Neural progenitor cell (in vitro differentiated cells): ENCODE measurements around the gene ADM. TPM values are rescaled to one million over a fixed set of nuclear protein-coding genes. Genes with fewer than 3 reads are reported as not detected.

Experiments used
- DNase-seq: peaks from one replicate; pipeline ENCODE4 v3.0.0-alpha.2; 2016; ENCODE audit warnings: low spot score
- H2AFZ ChIP-seq: fragments of 200-600 bp; sonication (generic); replicated peaks from 2 replicates; pipeline ENCODE4 v1.6.1; 2016; ENCODE audit warnings: antibody characterized with exemption
- H3F3A ChIP-seq: fragments of 200-600 bp; sonication (generic); 2 replicates; pipeline ENCODE4 v1.6.1; 2016; ENCODE audit warnings: antibody characterized with exemption, low read depth
- H3K27ac ChIP-seq: fragments of 200-600 bp; sonication (generic); 2 replicates; pipeline ENCODE4 v1.5.1; 2016; ENCODE audit warnings: mild to moderate bottlenecking
- H3K27me3 ChIP-seq: fragments of 200-600 bp; sonication (generic); 2 replicates; pipeline ENCODE4 v1.6.1; 2016; ENCODE audit warnings: mild to moderate bottlenecking, moderate library complexity
- H3K36me3 ChIP-seq: fragments of 200-600 bp; sonication (generic); 2 replicates; pipeline ENCODE4 v1.5.1; 2016
- H3K4me1 ChIP-seq: fragments of 200-600 bp; sonication (generic); 2 replicates; pipeline ENCODE4 v1.6.1; 2016; ENCODE audit warnings: mixed run types
- H3K4me2 ChIP-seq: fragments of 200-600 bp; sonication (generic); 2 replicates; pipeline ENCODE4 v1.6.1; 2016
- H3K4me3 ChIP-seq: fragments of 200-600 bp; sonication (generic); 2 replicates; pipeline ENCODE4 v1.5.1; 2016
- H3K79me2 ChIP-seq: fragments of 200-600 bp; sonication (generic); 2 replicates; pipeline ENCODE4 v1.6.1; 2016; ENCODE audit warnings: low read depth
- H3K9ac ChIP-seq: fragments of 200-600 bp; sonication (generic); 2 replicates; pipeline ENCODE4 v1.6.1; 2016
- H3K9me3 ChIP-seq: fragments of 200-600 bp; sonication (generic); 2 replicates; pipeline ENCODE4 v1.5.1; 2016; ENCODE audit warnings: low read depth
- H4K20me1 ChIP-seq: fragments of 200-600 bp; sonication (generic); 2 replicates; pipeline ENCODE4 v1.6.1; 2016; ENCODE audit warnings: low read depth
- H3K27ac Mint-ChIP-seq: 3 replicates; pipeline ENCODE4 v1.8.0; 2021; ENCODE audit warnings: mixed read lengths
- H3K27me3 Mint-ChIP-seq: 2 replicates; pipeline ENCODE4 v1.8.0; 2022; ENCODE audit warnings: low read depth, mild to moderate bottlenecking, inconsistent platforms, moderate library complexity, mixed read lengths; ENCODE audit not compliant: insufficient read depth
- H3K36me3 Mint-ChIP-seq: 3 replicates; pipeline ENCODE4 v1.8.0; 2021; ENCODE audit warnings: mixed read lengths
- H3K4me1 Mint-ChIP-seq: 3 replicates; pipeline ENCODE4 v1.8.0; 2021; ENCODE audit warnings: mixed read lengths
- H3K4me3 Mint-ChIP-seq: 3 replicates; pipeline ENCODE4 v1.8.0; 2021; ENCODE audit warnings: mild to moderate bottlenecking, moderate library complexity, mixed read lengths
- H3K9me3 Mint-ChIP-seq: 3 replicates; pipeline ENCODE4 v1.8.0; 2020; ENCODE audit warnings: mixed read lengths
- CTCF ChIP-seq: fragments of 200-600 bp; sonication (generic); IDR thresholded peaks from 2 replicates; pipeline ENCODE4 v1.5.1; 2017; ENCODE audit warnings: antibody characterized with exemption, mild to moderate bottlenecking
- EZH2 ChIP-seq: fragments of 200-600 bp; sonication (generic); IDR thresholded peaks from 2 replicates; pipeline ENCODE4 v1.6.1; 2017; ENCODE audit warnings: antibody characterized with exemption, mild to moderate bottlenecking, moderate library complexity
- EZH2phosphoT487 ChIP-seq: fragments of 200-600 bp; sonication (generic); IDR thresholded peaks from 2 replicates; pipeline ENCODE4 v1.6.1; 2017; ENCODE audit warnings: antibody characterized with exemption
- total RNA-seq: library from RNA; depleted of rRNA; stranded (reverse); fragments of >200 nt; gene quantifications from 2 replicates; pipeline ENCODE4 v1.2.3, GENCODE V29; 2015; ENCODE audit warnings: low replicate concordance

ADM gene
- total RNA-seq, 1 donor from 2014 or later, result 3.8 TPM

- DNase-seq, result no peak
- Histone ChIP-seq H4K20me1 (peaks cover under 1% of the 10 kb centered on the region), H3K36me3 (no peaks in the 10 kb centered on the region), H3K27me3 (peaks cover 49% of the 10 kb centered on the region), H2AFZ (peak overlapping the region; percentile 95), H3K4me3 (peak overlapping the region; percentile 96), H3K4me1 (peaks cover 12% of the 10 kb centered on the region), H3K79me2 (peaks cover 28% of the 10 kb centered on the region), H3K27ac (no peak overlapping the region), H3K9ac (no peak overlapping the region), H3K4me2 (peak overlapping the region; percentile 97), H3K9me3 (no peaks in the 10 kb centered on the region), H3F3A (peaks cover 19% of the 10 kb centered on the region)
- H3K4me3 Mint-ChIP-seq, result peak overlapping the region; percentile 93
- peaks cover 4% of the 10 kb centered on the region for H3K36me3 Mint-ChIP-seq
- peaks cover 23% of the 10 kb centered on the region for H3K4me1 Mint-ChIP-seq
- TF ChIP-seq EZH2 (no peak), EZH2phosphoT487 (no peak), CTCF (no peak)
- H3K9me3 Mint-ChIP-seq, result no peaks in the 10 kb centered on the region
- peaks cover 8% of the 10 kb centered on the region for H3K27me3 Mint-ChIP-seq
- H3K27ac Mint-ChIP-seq, result peak overlapping the region; percentile 34
Measured at GRCh38 chr11:10295064-10295901, 9.6 kb upstream of the ADM start.

DNA sequence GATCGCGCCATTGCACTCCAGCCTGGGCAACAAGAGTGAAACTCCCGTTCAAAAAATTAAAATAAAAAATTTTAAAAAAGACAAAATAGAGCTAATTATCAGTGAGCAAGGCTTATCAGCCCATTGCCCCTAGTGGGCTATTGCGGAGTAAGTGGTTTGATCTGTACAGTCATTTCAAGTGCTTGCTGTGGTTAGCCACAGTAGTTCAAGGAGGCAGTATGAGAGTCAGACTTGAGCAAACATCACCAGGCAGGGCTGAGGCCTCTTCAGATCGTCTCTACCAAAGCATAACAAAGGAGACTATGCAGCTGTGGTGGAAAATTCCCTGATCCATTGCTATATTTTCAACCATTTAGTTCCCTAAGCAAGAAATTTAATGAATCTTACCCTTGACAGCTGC is 6.5 kb upstream of the ADM start:
- Histone ChIP-seq H4K20me1 (peaks cover 18% of the 10 kb centered on the region), H3K79me2 (peaks cover under 1% of the 10 kb centered on the region), H3K4me1 (peaks cover 6% of the 10 kb centered on the region), H3K36me3 (no peaks in the 10 kb centered on the region), H3F3A (peaks cover 26% of the 10 kb centered on the region), H3K27ac (no peak overlapping the region), H3K4me3 (no peak overlapping the region), H3K9ac (no peak overlapping the region), H2AFZ (no peak overlapping the region), H3K4me2 (no peak overlapping the region), H3K27me3 (peaks cover 79% of the 10 kb centered on the region), H3K9me3 (no peaks in the 10 kb centered on the region)
- peaks cover 16% of the 10 kb centered on the region for H3K27me3 Mint-ChIP-seq
- H3K4me1 Mint-ChIP-seq, result peaks cover 17% of the 10 kb centered on the region
- TF ChIP-seq CTCF (peak; percentile 11), EZH2 (no peak), EZH2phosphoT487 (no peak)
- H3K27ac Mint-ChIP-seq, result no peak overlapping the region
- H3K36me3 Mint-ChIP-seq, result no peaks in the 10 kb centered on the region
- no peak overlapping the region for H3K4me3 Mint-ChIP-seq
- DNase-seq, result no peak
- no peaks in the 10 kb centered on the region for H3K9me3 Mint-ChIP-seq

DNA sequence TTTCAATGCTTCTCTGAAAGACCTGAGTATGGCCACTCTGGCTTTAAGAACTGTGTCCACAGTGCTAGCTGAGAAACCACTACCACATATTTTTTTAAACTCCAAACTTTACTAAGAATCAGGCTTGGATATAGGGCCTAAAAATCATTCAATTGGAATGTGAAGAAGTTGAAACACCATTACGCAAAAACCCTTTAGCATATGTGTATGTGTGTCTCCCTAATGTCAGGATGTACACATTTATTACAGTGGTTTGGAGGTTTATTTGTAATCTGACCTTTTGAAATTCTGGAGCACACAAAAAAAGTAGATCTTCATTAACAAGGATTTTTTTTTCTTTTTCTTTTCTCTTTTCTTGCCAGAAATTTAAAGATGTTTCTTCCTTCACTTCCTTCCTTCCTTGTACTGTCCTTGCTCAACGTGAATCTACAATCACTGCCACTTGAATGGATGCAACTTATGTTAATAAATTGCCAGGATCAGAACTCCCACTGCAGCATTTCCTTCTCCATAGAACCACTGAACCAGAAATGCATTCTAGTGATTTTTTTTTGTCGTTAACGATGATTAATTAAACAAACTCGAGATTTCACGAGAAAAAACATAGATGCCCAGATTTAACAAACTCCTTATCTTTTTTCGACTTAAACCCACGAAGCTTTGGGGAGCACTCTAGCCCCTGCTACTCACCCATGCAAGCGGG is 3.1 kb upstream of the ADM start:
- Histone ChIP-seq H4K20me1 (peaks cover 29% of the 10 kb centered on the region), H3K9ac (no peak overlapping the region), H3K9me3 (no peaks in the 10 kb centered on the region), H3K4me3 (peak overlapping the region; percentile 52), H3K27ac (no peak overlapping the region), H2AFZ (no peak overlapping the region), H3K4me2 (peak overlapping the region; percentile 80), H3K36me3 (no peaks in the 10 kb centered on the region), H3K4me1 (peaks cover 20% of the 10 kb centered on the region), H3K27me3 (peaks cover 92% of the 10 kb centered on the region), H3F3A (peaks cover 37% of the 10 kb centered on the region), H3K79me2 (no peaks in the 10 kb centered on the region)
- Mint-ChIP-seq H3K27ac (no peak overlapping the region), H3K4me1 (peaks cover 21% of the 10 kb centered on the region), H3K27me3 (peaks cover 31% of the 10 kb centered on the region), H3K4me3 (peak overlapping the region; percentile 95), H3K9me3 (no peaks in the 10 kb centered on the region), H3K36me3 (no peaks in the 10 kb centered on the region)
- no peak for TF ChIP-seq EZH2phosphoT487
- TF ChIP-seq CTCF, result no peak
- TF ChIP-seq EZH2, result no peak
- DNase-seq, result no peak
